ENCODE results near the gene TLE5. TPM values are rescaled to one million over a fixed set of nuclear protein-coding genes. Genes with fewer than 3 reads are reported as not detected.

TLE5 gene
- total and polyA plus RNA-seq, 9 of the 15 experiments (the other 6 are each of a cell fraction or from before 2014, with no cell fraction given) = 2.0 to 347 (median 235) TPM

DNA sequence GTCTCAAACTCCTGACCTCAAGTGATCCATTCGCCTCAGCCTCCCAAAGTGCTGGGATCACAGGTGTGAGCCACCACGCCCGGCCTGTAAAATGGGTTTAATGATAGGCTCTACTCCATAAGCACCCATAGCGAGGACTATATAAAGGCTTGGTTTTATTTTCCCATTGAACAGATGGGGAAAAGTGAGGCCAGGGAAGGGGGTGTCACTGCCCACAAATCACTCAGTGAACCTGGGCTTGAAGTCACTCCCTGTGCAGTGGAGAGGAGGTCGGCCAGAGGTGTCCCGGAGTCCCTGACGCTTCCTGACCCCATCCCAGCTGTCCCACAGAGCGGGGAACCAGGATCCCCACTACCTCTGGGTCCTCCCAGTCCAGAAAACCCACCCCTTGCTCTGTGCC, 48.2 kb downstream of the TLE5 start (continued):
- TF ChIP-seq NR2F6 (CRISPR knock-in tag; IDR thresholded peaks at IDR 0.05) (no peak), TCF3 (CRISPR knock-in tag; IDR thresholded peaks at IDR 0.05) (no peak), PTBP1 (IDR thresholded peaks at IDR 0.05; ENCODE audit: low read depth, low read length) (0 out of 2 replicates have a peak, but pooled peaks have one; percentile 60), BDP1 (IDR thresholded peaks at IDR 0.05; ENCODE audit: insufficient read depth, insufficient read length) (no peak), RBM25 (IDR thresholded peaks at IDR 0.05; ENCODE audit: low read depth, low read length, severe bottlenecking) (peak; percentile 56), ZNF212 (CRISPR knock-in tag; IDR thresholded peaks at IDR 0.05) (no peak), ZC3H4 (CRISPR knock-in tag; IDR thresholded peaks at IDR 0.05; ENCODE audit: borderline replicate concordance) (no peak), KDM1A (IDR thresholded peaks at IDR 0.05) (peak; percentile 23 to 72; a peak in 2 of 4 replicates), TEAD4 (IDR thresholded peaks at IDR 0.05; ENCODE audit: low read length) (no peak), TEAD4 (CRISPR knock-in tag; IDR thresholded peaks at IDR 0.05; ENCODE audit: borderline replicate concordance) (no peak), ZNF695 (CRISPR knock-in tag; IDR thresholded peaks at IDR 0.05) (no peak)
- TF ChIP-seq, protein P1, sequence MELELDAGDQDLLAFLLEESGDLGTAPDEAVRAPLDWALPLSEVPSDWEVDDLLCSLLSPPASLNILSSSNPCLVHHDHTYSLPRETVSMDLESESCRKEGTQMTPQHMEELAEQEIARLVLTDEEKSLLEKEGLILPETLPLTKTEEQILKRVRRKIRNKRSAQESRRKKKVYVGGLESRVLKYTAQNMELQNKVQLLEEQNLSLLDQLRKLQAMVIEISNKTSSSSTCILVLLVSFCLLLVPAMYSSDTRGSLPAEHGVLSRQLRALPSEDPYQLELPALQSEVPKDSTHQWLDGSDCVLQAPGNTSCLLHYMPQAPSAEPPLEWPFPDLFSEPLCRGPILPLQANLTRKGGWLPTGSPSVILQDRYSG (tag; conservative IDR thresholded peaks at IDR 0.05; ENCODE audit: low read depth) = no peak

DNA sequence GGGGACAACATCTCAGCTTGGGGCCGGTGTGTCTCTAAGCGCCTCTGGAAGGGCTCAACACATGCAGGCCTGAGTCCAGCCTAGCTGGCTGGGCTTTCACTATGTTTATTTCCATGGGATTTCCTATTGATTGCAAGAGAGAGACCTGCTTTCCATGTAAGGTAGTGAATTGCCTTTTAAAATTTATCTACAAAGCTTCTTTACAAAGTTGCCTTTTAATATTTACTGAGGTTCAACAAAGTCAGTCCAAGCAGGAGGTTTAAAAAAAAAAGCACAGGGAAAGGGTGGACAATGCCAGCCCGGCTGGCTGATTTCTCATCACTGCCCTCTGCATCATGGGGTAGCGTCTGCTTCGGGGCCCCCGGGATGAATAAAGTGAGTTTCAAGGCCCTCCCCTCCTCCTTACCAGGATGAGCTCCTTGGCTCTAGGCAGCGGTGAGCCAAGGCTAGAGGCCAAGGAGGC, 49.0 kb downstream of the TLE5 start:
- DNase-seq (ENCODE audit: extremely low read depth in 1 of 4, low spot score in 3 of 4) (no peak), FAIRE-seq (no peak), ATAC-seq (no peak)
- 62% methylated on average over 7 of the region's 7 CpGs for WGBS (ENCODE audit: insufficient coverage, low coverage, missing lambda C conversion rate)
- no peak overlapping the region for H3K9ac ChIP-seq (ENCODE audit: insufficient read depth in 1 of 2, low read depth in 2 of 2, low read length in 2 of 2)
- no peaks in the 10 kb centered on the region for H3K9me3 ChIP-seq (replicated peaks; ENCODE audit: control insufficient read depth, insufficient read depth, low read depth, low read length)
- intact Hi-C loops (cut with micrococcal nuclease) = no loop called here
- H3K27me3 ChIP-seq (ENCODE audit: control insufficient read depth in 2 of 2, insufficient read depth in 2 of 2, low read length in 2 of 2) = no peaks in the 10 kb centered on the region
- ChIA-PET POLR2A (interaction anchor here (0.5 to 1.1 kb wide), 4 partner anchors 10 to 60 kb away, joined by 3 to 5 read pairs (median 4); no protein-coding TSS in a partner anchor), CTCF (ENCODE audit: low intra/inter-chr PET ratio) (no interaction called here)
- no peaks in the 10 kb centered on the region for H4K20me1 ChIP-seq (replicated peaks; ENCODE audit: control insufficient read depth, insufficient read depth, low read length)
- in situ Hi-C loops (cut with MboI) = no loop called here
- H3K4me1 ChIP-seq (replicated peaks in 1 of 2; ENCODE audit: control insufficient read depth in 2 of 2, insufficient read depth in 2 of 2, low read length in 2 of 2) = peaks cover 0 to 11% of the 10 kb centered on the region in 2 experiments; a peak in 2 of 5 replicates
- no peak overlapping the region for H3K4me3 ChIP-seq
- H3K27ac ChIP-seq (ENCODE audit: extremely low read depth, low read depth, low read length) = no peak overlapping the region
- no peaks in the 10 kb centered on the region for H3K9me1 ChIP-seq (ENCODE audit: control insufficient read depth, insufficient read depth, low read length)
- peak; percentile 59 for TF ChIP-seq RBM25 (IDR thresholded peaks at IDR 0.05; ENCODE audit: low read depth, low read length, severe bottlenecking)
- no peak for TF ChIP-seq SMARCB1 (IDR thresholded peaks at IDR 0.05; ENCODE audit: insufficient read length, low read depth)
- peak; percentile 99 for TF ChIP-seq PTBP1 (IDR thresholded peaks at IDR 0.05; ENCODE audit: low read depth, low read length)
- no TSS peak for BruUV-seq (replicated peaks)
- no peaks in the 10 kb centered on the region for H3K36me3 ChIP-seq (ENCODE audit: control insufficient read depth, insufficient read depth, low read length)
- no peaks in the 10 kb centered on the region for H3K79me2 ChIP-seq (ENCODE audit: control insufficient read depth, insufficient read depth, low read length)
- H2AFZ ChIP-seq (ENCODE audit: low read depth, low read length) = no peak overlapping the region
- no peak overlapping the region for H3K4me2 ChIP-seq (ENCODE audit: insufficient read depth, low read length)

Data from K562 (cell line).